ENCODE results near the gene ADARB1.

The ADARB1 gene

GRCh38 chr21:45052960-45053359, 21.4 kb upstream of the ADARB1 start:
- no peak overlapping the region for H3K4me3 ChIP-seq
- H3K27ac ChIP-seq: peak overlapping the region; percentile 90 to 95
- DNase-seq (ENCODE audit: low spot score): no peak
- no peak for TF ChIP-seq CTCF (IDR thresholded peaks at IDR 0.05)

GRCh38 chr21:45053561-45054226, 20.7 kb upstream of the ADARB1 start:
- H3K4me3 ChIP-seq: no peak overlapping the region
- H3K27ac ChIP-seq: peak overlapping the region; percentile 21 to 95
- TF ChIP-seq CTCF (IDR thresholded peaks at IDR 0.05): no peak
- no peak for DNase-seq (ENCODE audit: low spot score)

GRCh38 chr21:45054227-45054926, 20.0 kb upstream of the ADARB1 start:
- TF ChIP-seq CTCF (IDR thresholded peaks at IDR 0.05): no peak
- H3K27ac ChIP-seq: peak overlapping the region; percentile 21 to 95
- DNase-seq (ENCODE audit: low spot score): no peak
- H3K4me3 ChIP-seq: no peak overlapping the region

- peak; percentile 93 for DNase-seq (ENCODE audit: low spot score)
- TF ChIP-seq CTCF (IDR thresholded peaks at IDR 0.05): no peak
- Histone ChIP-seq H3K4me3 (no peak overlapping the region), H3K27ac (no peak overlapping the region)
Observed at GRCh38 chr21:45054927-45055612, 19.3 kb upstream of the ADARB1 start.

GRCh38 chr21:45055861-45056260, 18.5 kb upstream of the ADARB1 start:
- TF ChIP-seq CTCF (IDR thresholded peaks at IDR 0.05): no peak
- peak overlapping the region; percentile 48 to 50 for H3K27ac ChIP-seq
- no peak for DNase-seq (ENCODE audit: low spot score)
- H3K4me3 ChIP-seq: peak overlapping the region; percentile 13

- no peak overlapping the region for H3K4me3 ChIP-seq
- no peak for DNase-seq (ENCODE audit: low spot score)
- TF ChIP-seq CTCF (IDR thresholded peaks at IDR 0.05): no peak
- H3K27ac ChIP-seq: peak overlapping the region; percentile 48 to 50
Observed at GRCh38 chr21:45056296-45056904, 18.0 kb upstream of the ADARB1 start.
